K562 (cell line): ENCODE measurements around the gene TMEM273. TPM values are rescaled to one million over a fixed set of nuclear protein-coding genes. Genes with fewer than 3 reads are reported as not detected.

Experiments
- BHLHE40 ChIP-seq: IDR thresholded peaks from 2 replicates; pipeline ENCODE4 v1.6.1; 2011; ENCODE audit warnings: low read length, improper control_type of control experiment
- CBFA2T2 ChIP-seq: fragments of 450-650 bp; conservative IDR thresholded peaks from 2 replicates; pipeline ENCODE4 v1.6.1; 2017; ENCODE audit warnings: mild to moderate bottlenecking
- CBX5 ChIP-seq: IDR thresholded peaks from 2 replicates; pipeline ENCODE4 v1.6.1; 2014; ENCODE audit warnings: low read depth, borderline replicate concordance
- DACH1 ChIP-seq: fragments of 450-650 bp; IDR thresholded peaks from 2 replicates; pipeline ENCODE4 v1.6.1; 2018; ENCODE audit not compliant: partially characterized antibody
- EGR1 ChIP-seq: fragments of 450-650 bp; conservative IDR thresholded peaks from 2 replicates; pipeline ENCODE4 v1.6.1; 2017; ENCODE audit warnings: mild to moderate bottlenecking
- EHMT2 ChIP-seq: fragments of 450-650 bp; IDR thresholded peaks from 2 replicates; pipeline ENCODE4 v1.6.1; 2018; ENCODE audit warnings: antibody characterized with exemption
- FOSL1 ChIP-seq: fragments of 200-800 bp; sonication (Bioruptor generic); conservative IDR thresholded peaks from 2 replicates; pipeline ENCODE4 v1.6.1; 2016; ENCODE audit warnings: missing genetic modification characterization, missing compliant biosample characterization
- HMG20B ChIP-seq: fragments of 250-450 bp; sonication (Bioruptor Pico); IDR thresholded peaks from 2 replicates; pipeline ENCODE4 v1.5.0; 2021; ENCODE audit warnings: mild to moderate bottlenecking
- HOXB6 ChIP-seq: fragments of 250-450 bp; sonication (Bioruptor Pico); IDR thresholded peaks from 2 replicates; pipeline ENCODE4 v1.5.1; 2022; ENCODE audit warnings: mild to moderate bottlenecking, borderline replicate concordance
- MAZ ChIP-seq, 2 experiments: fragments of 450-650 bp in 1 of 2; sonication (generic) in 1 of 2; formaldehyde crosslinking; IDR thresholded peaks in 1 of 2; conservative IDR thresholded peaks in 1 of 2; 2 replicates each; pipeline versions ENCODE4 v1.4.0 to v1.5.0; 2020; ENCODE audit warnings: mild to moderate bottlenecking in 1 of 2, missing genetic modification reagents in 1 of 2
- NFE2L1 ChIP-seq: fragments of 450-650 bp; IDR thresholded peaks from 2 replicates; pipeline ENCODE4 v1.6.1; 2016; ENCODE audit warnings: missing genetic modification characterization, low read depth, mild to moderate bottlenecking, missing compliant biosample characterization, moderate library complexity, borderline replicate concordance
- NFIC ChIP-seq: fragments of 450-650 bp; IDR thresholded peaks from 2 replicates; pipeline ENCODE4 v1.6.1; 2017; ENCODE audit warnings: mild to moderate bottlenecking, inconsistent platforms
- OTX1 ChIP-seq: fragments of 450-650 bp; formaldehyde crosslinking; IDR thresholded peaks from 2 replicates; pipeline ENCODE4 v1.4.0; 2022; ENCODE audit warnings: mild to moderate bottlenecking
- PHF8 ChIP-seq: fragments of 200-600 bp; sonication (generic); IDR thresholded peaks from 2 replicates; pipeline ENCODE4 v1.6.1; 2012; ENCODE audit warnings: mixed run types, mild to moderate bottlenecking, inconsistent platforms, low read length, moderate library complexity, borderline replicate concordance
- SAFB2 ChIP-seq: fragments of 200-400 bp; formaldehyde crosslinking; IDR thresholded peaks from 2 replicates; pipeline ENCODE4 v1.6.1; 2018; ENCODE audit warnings: borderline replicate concordance, low read length, low read depth, moderate library complexity; ENCODE audit not compliant: severe bottlenecking
- SOX6 ChIP-seq: fragments of 450-650 bp; IDR thresholded peaks from 2 replicates; pipeline ENCODE4 v1.6.1; 2014; ENCODE audit warnings: mild to moderate bottlenecking
- SRSF9 ChIP-seq: fragments of 200-400 bp; formaldehyde crosslinking; IDR thresholded peaks from 2 replicates; pipeline ENCODE4 v1.6.1; 2017; ENCODE audit warnings: low read depth, low read length, borderline replicate concordance
- TAF1 ChIP-seq: IDR thresholded peaks from 2 replicates; pipeline ENCODE4 v1.6.1; 2011; ENCODE audit warnings: mild to moderate bottlenecking, low read length, moderate library complexity; ENCODE audit not compliant: insufficient read depth, control insufficient read depth, severe bottlenecking; ENCODE audit errors: extremely low read depth
- U2AF2 ChIP-seq: fragments of 200-400 bp; formaldehyde crosslinking; optimal IDR thresholded peaks from 2 replicates; pipeline ENCODE3; 2017; ENCODE audit warnings: low read depth, mild to moderate bottlenecking, low read length
- XRCC3 ChIP-seq: fragments of 450-650 bp; IDR thresholded peaks from 2 replicates; pipeline ENCODE4 v1.6.1; 2017; ENCODE audit warnings: mild to moderate bottlenecking, moderate library complexity
- ZNF146 ChIP-seq: IDR thresholded peaks from one replicate; pipeline ENCODE4 v1.6.1; 2018; ENCODE audit warnings: missing compliant biosample characterization; ENCODE audit not compliant: unreplicated experiment
- ZNF445 ChIP-seq: fragments of 250-450 bp; sonication (Bioruptor Pico); IDR thresholded peaks from 2 replicates; pipeline ENCODE4 v1.4.0; 2020; ENCODE audit warnings: low read depth, mild to moderate bottlenecking, moderate library complexity
- ZZZ3 ChIP-seq: fragments of 450-650 bp; IDR thresholded peaks from 2 replicates; pipeline ENCODE4 v1.6.1; 2016; ENCODE audit warnings: antibody characterized with exemption, mild to moderate bottlenecking, moderate library complexity
- polyA plus RNA-seq, 8 experiments: library from polyadenylated mRNA; depleted of rRNA in 4 of 8; stranded (reverse) in 5 of 8; unstranded in 3 of 8; fragments of >200 nt; fragmentation: Nextera tagmentation in 2 of 8; fragmentation: Illumina TruSeq in 1 of 8; extraction: Ambion mirVana in 2 of 8; extraction: Trizol in 1 of 8; gene quantifications; 2 replicates each; pipeline versions ENCODE4 v1.2.1 to v1.2.3, GENCODE V29; 2011 to 2014; ENCODE audit warnings: inconsistent platforms in 1 of 8, missing spikeins in 1 of 8
- total RNA-seq, 7 experiments: library from RNA; depleted of rRNA in 6 of 7; stranded (reverse); fragments of >200 nt in 6 of 7; fragmentation: Illumina TruSeq in 2 of 7; extraction: Trizol in 2 of 7; gene quantifications; 2 replicates each; pipeline versions ENCODE4 v1.2.1 to v1.2.3, GENCODE V29; 2011 to 2021; ENCODE audit warnings: low replicate concordance in 1 of 7
- TF ChIP-seq, protein P1 (sequence below): sonication (generic); formaldehyde crosslinking; IDR thresholded peaks from 2 replicates; pipeline ENCODE4 v1.5.0; 2020; ENCODE audit warnings: missing genetic modification reagents
- TF ChIP-seq, protein P2 (sequence below): fragments of 250-450 bp; sonication (Bioruptor Pico); IDR thresholded peaks from 2 replicates; pipeline ENCODE4 v1.4.0; 2020; ENCODE audit warnings: mild to moderate bottlenecking, moderate library complexity, borderline replicate concordance

Gene TMEM273
- total and polyA plus RNA-seq, 9 of the 15 experiments (the other 6 are each of a cell fraction or from before 2014, with no cell fraction given) = 39.2 to 131 (median 95.6) TPM

DNA sequence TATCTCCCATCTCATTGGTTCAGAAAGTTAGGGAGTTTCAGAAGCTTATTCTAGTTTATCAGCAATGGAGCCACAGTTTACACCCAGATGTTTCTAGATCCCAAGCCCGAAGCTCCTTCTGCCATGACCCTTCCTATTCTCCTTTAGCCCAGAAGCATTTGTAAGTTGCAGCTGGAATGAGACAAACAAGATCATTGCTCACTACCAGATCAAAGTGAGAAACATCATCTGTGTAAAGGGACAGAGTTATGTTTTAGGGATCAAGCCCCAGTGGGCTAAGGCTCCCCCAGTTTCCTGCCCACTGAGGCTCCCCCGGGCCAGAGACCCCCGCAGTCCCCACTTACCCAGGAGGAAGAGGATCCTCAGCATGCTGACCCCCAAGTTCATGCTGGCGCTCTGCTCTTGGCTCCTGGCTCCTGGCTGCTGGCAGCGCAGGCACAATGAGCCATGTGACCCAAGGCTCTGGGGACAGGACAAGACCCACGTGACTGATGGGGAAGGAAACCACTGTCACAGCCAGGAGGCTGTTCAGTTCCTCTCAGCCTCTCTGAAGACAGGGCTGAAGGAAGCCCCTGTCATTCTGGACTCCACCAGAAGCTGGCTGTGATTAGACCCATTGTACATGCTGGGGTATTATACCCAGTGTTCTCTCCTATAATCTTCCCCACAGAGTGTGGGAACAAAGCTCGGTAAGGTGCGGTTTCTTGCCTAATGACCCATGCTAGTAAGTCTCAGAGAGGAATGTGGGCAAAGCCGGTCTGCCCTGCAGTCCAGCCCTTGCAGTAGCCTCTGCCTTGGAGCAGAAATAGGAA, at the start of gene TMEM273 (continued):
- TF ChIP-seq SAFB2 (no peak), U2AF2 (no peak), NFE2L1 (tag) (no peak), MAZ (CRISPR knock-in tag; conservative IDR thresholded peaks at IDR 0.05 in 1 of 2, IDR thresholded peaks at IDR 0.05 in 1 of 2) (peak; percentile 7 to 64; a peak in 1 of 4 replicates), NFIC (0 out of 2 replicates have a peak, but pooled peaks have one; percentile 6), TAF1 (no peak), SOX6 (no peak), BHLHE40 (peak; percentile 78), SRSF9 (no peak), ZNF445 (no peak), EGR1 (no peak), CBFA2T2 (peak; percentile 83), OTX1 (CRISPR knock-in tag) (no peak), HOXB6 (CRISPR knock-in tag) (no peak), FOSL1 (tag) (peak; percentile 32), ZZZ3 (no peak), XRCC3 (no peak), CBX5 (no peak), EHMT2 (no peak), DACH1 (no peak), ZNF146 (CRISPR knock-in tag) (no peak), HMG20B (CRISPR knock-in tag) (no peak), PHF8 (peak; percentile 40; the same call in 1 of the 2 replicates)
- TF ChIP-seq, protein P1, sequence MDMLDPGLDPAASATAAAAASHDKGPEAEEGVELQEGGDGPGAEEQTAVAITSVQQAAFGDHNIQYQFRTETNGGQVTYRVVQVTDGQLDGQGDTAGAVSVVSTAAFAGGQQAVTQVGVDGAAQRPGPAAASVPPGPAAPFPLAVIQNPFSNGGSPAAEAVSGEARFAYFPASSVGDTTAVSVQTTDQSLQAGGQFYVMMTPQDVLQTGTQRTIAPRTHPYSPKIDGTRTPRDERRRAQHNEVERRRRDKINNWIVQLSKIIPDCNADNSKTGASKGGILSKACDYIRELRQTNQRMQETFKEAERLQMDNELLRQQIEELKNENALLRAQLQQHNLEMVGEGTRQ (CRISPR knock-in tag) = peak; percentile 97
- TF ChIP-seq, protein P2, sequence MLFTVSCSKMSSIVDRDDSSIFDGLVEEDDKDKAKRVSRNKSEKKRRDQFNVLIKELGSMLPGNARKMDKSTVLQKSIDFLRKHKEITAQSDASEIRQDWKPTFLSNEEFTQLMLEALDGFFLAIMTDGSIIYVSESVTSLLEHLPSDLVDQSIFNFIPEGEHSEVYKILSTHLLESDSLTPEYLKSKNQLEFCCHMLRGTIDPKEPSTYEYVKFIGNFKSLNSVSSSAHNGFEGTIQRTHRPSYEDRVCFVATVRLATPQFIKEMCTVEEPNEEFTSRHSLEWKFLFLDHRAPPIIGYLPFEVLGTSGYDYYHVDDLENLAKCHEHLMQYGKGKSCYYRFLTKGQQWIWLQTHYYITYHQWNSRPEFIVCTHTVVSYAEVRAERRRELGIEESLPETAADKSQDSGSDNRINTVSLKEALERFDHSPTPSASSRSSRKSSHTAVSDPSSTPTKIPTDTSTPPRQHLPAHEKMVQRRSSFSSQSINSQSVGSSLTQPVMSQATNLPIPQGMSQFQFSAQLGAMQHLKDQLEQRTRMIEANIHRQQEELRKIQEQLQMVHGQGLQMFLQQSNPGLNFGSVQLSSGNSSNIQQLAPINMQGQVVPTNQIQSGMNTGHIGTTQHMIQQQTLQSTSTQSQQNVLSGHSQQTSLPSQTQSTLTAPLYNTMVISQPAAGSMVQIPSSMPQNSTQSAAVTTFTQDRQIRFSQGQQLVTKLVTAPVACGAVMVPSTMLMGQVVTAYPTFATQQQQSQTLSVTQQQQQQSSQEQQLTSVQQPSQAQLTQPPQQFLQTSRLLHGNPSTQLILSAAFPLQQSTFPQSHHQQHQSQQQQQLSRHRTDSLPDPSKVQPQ (CRISPR knock-in tag) = peak; percentile 69; the same call in 1 of the 2 replicates
